Fibroblast of mammary gland (primary cell): ENCODE results near the gene DNAJC7.

Experiments used
- DNase-seq: peaks from one replicate; pipeline ENCODE4 v3.0.0-alpha.2; 2010; ENCODE audit warnings: low read depth
- H3K4me3 ChIP-seq: 2 replicates; pipeline ENCODE4 v1.5.1; 2011; ENCODE audit warnings: low read depth, mild to moderate bottlenecking, low read length, moderate library complexity; ENCODE audit not compliant: control insufficient read depth
- CTCF ChIP-seq: conservative IDR thresholded peaks from 2 replicates; pipeline ENCODE4 v1.5.1; 2011; ENCODE audit warnings: low read depth, low read length, inconsistent platforms; ENCODE audit not compliant: control insufficient read depth, insufficient read depth

Gene DNAJC7

DNA sequence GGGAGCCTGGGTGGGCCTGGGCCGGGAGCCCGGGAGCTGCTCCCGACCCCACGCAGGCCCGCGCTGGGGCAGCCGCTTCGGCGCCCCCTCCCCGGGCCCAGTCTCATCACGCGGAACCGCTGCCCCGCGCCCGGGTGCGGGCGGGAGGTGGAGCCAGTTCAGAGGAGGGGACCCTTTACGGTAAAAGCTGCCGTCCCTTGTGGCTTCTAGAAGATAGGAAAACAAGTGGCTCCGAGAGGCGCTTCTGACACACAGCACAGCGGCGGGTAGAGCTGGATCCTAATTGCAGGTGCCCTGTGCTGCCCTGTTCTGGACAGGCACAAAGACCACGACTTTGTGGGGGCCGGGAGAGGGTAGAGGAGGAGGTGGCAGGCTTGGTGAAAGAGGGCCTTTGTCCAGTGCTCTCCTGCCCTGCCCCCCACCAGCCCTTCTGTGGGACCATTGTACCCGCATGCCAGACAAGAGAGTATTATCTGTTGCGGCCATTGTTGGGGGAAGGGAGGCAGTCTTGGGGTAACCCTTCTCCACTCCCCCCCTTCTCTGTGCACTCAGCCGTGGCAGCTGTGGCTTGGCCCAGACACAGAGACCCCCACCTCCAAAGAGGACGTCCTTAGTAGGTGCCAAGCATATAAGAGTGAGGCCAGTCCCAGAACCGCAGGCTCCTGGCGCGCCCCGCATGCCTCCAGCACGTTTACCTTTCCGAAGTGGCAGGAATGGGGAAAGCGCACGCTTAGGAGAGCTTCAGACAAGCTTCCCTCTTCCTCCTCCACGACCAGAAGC is 49.9 kb downstream of the DNAJC7 start:
- DNase-seq: peak; percentile 17
- no peak for TF ChIP-seq CTCF
- H3K4me3 ChIP-seq: peak overlapping the region; percentile 78

DNA sequence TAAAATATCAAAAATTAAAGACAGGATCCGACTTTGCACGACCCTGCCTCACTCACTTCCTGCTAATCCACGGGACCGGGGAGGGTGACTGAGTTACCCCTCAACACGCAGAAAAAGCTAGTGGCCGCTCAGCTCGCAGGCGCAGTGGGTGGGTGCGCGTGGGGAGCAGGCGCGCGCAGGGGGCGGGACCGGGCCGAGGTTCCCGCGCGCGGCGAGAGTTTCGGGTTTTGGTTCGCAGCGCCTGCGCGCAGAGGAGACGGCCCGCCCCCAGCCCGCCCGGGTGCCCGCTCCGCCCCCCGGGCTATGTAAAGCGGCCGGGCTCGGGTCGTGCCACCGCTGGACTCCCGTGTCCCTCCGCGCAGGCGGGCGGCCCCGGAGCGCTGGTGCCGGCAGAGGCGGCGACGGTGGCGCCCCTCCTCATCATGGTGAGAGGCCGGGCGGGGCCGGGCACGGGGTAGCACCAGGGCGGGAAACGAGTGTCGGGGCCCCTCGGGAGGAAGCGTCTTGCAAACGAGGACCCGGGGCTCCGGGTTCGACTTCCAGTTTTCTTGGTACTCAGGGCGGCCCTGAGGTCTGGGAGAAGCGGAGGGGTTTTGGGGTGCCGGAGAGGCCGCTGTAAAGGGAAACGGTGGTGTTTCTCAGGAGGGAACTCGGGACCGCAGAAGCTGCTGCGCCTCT is 50.6 kb downstream of the DNAJC7 start, which contains the start of gene CNP:
Gene CNP, plus strand, starts transcription at position 333 of the 678 bp plus-strand sequence. Its CDS starts 90 bp downstream, at position 423.
- peak; percentile 79 for DNase-seq
- TF ChIP-seq CTCF: no peak
- peak within 1 kb of the TSS; percentile 78 for H3K4me3 ChIP-seq

DNA sequence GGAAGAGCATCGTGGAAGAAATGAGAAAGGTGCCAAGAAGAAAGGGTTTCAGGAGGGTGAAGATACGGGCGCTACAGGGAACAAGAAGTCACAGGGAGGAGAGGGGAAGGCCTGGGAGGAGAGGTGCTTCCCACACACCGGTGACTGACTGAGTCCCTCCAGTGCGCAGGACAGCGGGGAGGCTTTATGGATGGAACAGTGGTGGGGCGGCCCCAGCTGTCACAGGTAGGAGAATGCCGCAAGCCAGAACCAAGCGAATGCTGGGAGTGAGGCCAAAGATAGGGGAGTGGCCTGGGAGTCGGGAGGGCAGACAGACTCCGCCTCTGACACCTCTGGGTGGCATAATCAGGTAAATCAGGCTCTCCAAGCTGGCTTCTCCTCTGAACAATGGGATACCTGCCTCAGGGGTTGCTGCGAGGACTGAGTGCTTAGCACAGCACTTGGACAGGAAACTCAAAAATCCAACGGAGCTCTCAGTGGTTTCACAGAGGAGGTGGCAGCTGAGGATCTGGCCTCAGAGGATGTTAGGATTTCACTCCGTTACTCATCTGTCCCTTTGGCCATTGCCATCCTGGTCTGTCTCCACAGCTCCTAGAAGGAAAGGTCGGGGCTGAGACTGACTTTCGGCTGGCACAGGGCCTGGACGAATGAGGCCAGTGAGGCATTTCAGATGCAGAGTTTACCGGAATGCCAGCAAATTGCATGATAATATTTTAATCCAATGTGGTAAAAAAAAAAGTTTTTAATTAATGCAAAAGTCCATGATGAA is 51.4 kb downstream of the DNAJC7 start:
- DNase-seq: peak; percentile 31
- H3K4me3 ChIP-seq: peak overlapping the region; percentile 78
- no peak for TF ChIP-seq CTCF

DNA sequence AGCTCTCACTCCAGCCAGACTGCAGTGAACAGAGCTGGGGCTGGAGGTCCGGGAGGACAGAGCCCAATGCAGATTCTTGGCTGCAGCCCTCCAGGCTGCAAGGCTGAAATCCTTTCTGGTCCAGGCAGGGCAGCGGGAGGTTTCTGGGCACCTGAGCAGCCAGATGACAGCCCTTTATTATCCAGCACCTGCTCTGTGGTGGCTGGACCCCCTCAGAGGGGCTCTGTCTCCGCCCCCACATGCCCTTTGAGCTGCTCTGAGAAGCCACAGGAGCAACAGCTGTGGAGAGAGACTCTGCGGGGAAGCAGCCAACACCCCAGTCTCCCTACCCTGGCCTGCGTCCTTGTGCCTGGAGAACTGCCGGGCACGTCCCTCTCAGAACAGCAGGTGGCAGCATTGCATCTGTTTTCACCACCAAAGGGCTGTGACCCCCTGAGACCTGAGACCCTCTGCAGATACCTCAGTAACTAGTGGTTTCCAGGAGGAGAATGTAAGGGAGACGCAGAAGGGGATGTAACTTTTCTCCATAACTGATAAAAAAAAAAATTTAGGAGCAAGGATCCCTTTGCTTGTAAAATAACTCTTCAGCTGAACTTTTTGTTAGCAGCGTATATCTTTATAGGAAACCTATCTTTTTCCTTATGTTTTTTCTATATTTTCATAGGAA is 54.3 kb downstream of the DNAJC7 start:
- TF ChIP-seq CTCF: peak; percentile 87
- no peak overlapping the region for H3K4me3 ChIP-seq
- peak; percentile 56 for DNase-seq

- no peak overlapping the region for H3K4me3 ChIP-seq
- DNase-seq: no peak
- no peak for TF ChIP-seq CTCF
Observed at GRCh38 chr17:41962111-41962510, 55.1 kb downstream of the DNAJC7 start.
